ENCODE data around the gene WSCD2.

DNA sequence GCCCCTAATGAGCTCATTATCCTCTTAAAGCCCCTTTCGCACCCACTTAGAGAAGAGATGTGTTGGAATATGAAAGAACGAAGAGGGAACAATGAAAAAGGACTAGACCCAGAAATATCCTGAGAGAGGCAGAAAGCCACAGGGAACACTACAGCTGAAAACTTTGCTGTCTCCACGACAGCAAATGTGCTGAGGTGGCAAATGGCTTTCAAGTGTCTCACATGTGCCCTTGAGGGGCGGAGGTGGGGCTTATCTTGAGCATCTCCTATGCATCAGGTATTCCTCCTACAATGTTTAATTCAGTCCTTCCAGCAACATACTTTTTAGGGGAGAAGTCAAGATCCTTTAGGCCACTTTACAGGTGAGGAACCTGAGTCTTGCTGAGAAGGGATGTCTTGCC lies 62.9 kb downstream of the WSCD2 start:
- no peak for TF ChIP-seq ZNF384 (IDR thresholded peaks at IDR 0.05)
- TF ChIP-seq TARDBP (IDR thresholded peaks at IDR 0.05): no peak
- no peak for TF ChIP-seq ARNT (IDR thresholded peaks at IDR 0.05)
- TF ChIP-seq FOXM1 (IDR thresholded peaks at IDR 0.05; ENCODE audit: borderline replicate concordance): no peak
- TF ChIP-seq BHLHE40 (IDR thresholded peaks at IDR 0.05; ENCODE audit: borderline replicate concordance): no peak
- no peak for TF ChIP-seq HDGF (IDR thresholded peaks at IDR 0.05; ENCODE audit: borderline replicate concordance)
- no peak for TF ChIP-seq SP1 (IDR thresholded peaks at IDR 0.05)
- no peak for TF ChIP-seq ELF4 (IDR thresholded peaks at IDR 0.05)
- TF ChIP-seq NFRKB (IDR thresholded peaks at IDR 0.05): no peak
- TF ChIP-seq FOXA1 (IDR thresholded peaks at IDR 0.05): no peak
- TF ChIP-seq, protein P1, sequence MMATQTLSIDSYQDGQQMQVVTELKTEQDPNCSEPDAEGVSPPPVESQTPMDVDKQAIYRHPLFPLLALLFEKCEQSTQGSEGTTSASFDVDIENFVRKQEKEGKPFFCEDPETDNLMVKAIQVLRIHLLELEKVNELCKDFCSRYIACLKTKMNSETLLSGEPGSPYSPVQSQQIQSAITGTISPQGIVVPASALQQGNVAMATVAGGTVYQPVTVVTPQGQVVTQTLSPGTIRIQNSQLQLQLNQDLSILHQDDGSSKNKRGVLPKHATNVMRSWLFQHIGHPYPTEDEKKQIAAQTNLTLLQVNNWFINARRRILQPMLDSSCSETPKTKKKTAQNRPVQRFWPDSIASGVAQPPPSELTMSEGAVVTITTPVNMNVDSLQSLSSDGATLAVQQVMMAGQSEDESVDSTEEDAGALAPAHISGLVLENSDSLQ (IDR thresholded peaks at IDR 0.05): no peak
- no peak for TF ChIP-seq FOXK2 (IDR thresholded peaks at IDR 0.05)
- TF ChIP-seq SUZ12 (IDR thresholded peaks at IDR 0.05): no peak

Measured in HEK293T (cell line).